Parathyroid adenoma (tissue), 2 donors: ENCODE results near the gene OBP2B.
"Not testable (repeated sequence)": the region's sequence is repeated elsewhere in the genome, so short reads cannot be mapped to it uniquely, and the experiment has no call there.

ENCODE experiments used
- H2AFZ ChIP-seq: fragments of 300-600 bp; sonication (generic); one replicate; pipeline ENCODE4 v1.7.0; 2017; ENCODE audit warnings: antibody characterized with exemption, mild to moderate bottlenecking
- H3K27ac ChIP-seq: fragments of 300-600 bp; sonication (generic); one replicate; pipeline ENCODE4 v1.7.0; 2017
- H3K27me3 ChIP-seq: fragments of 300-600 bp; sonication (generic); one replicate; pipeline ENCODE4 v1.7.0; 2017; ENCODE audit warnings: low read length; ENCODE audit not compliant: control insufficient read depth, insufficient read depth
- H3K36me3 ChIP-seq: fragments of 300-600 bp; sonication (generic); one replicate; pipeline ENCODE4 v1.7.0; 2017; ENCODE audit warnings: low read length; ENCODE audit not compliant: control insufficient read depth, insufficient read depth
- H3K4me1 ChIP-seq: fragments of 300-600 bp; sonication (generic); one replicate; pipeline ENCODE4 v1.7.0; 2017; ENCODE audit warnings: control low read depth
- H3K4me2 ChIP-seq: fragments of 300-600 bp; sonication (generic); one replicate; pipeline ENCODE4 v1.7.0; 2017; ENCODE audit warnings: low read length
- H3K4me3 ChIP-seq: fragments of 300-600 bp; sonication (generic); one replicate; pipeline ENCODE4 v1.7.0; 2017; ENCODE audit warnings: low read depth, low read length
- H3K79me2 ChIP-seq: fragments of 300-600 bp; sonication (generic); one replicate; pipeline ENCODE4 v1.7.0; 2017; ENCODE audit warnings: control low read depth
- H3K9ac ChIP-seq: fragments of 300-600 bp; sonication (generic); one replicate; pipeline ENCODE4 v1.7.0; 2017; ENCODE audit warnings: mild to moderate bottlenecking
- H3K9me3 ChIP-seq: fragments of 300-600 bp; sonication (generic); one replicate; pipeline ENCODE4 v1.7.0; 2017; ENCODE audit warnings: low read length; ENCODE audit not compliant: control insufficient read depth
- TF ChIP-seq, protein P1 (sequence below): fragments of 300-600 bp; sonication (generic); IDR thresholded peaks from one replicate; pipeline ENCODE4 v1.7.0; 2017; ENCODE audit warnings: antibody characterized with exemption, mild to moderate bottlenecking
- donor health status: primary hyperparathyroidism.

The OBP2B gene

DNA sequence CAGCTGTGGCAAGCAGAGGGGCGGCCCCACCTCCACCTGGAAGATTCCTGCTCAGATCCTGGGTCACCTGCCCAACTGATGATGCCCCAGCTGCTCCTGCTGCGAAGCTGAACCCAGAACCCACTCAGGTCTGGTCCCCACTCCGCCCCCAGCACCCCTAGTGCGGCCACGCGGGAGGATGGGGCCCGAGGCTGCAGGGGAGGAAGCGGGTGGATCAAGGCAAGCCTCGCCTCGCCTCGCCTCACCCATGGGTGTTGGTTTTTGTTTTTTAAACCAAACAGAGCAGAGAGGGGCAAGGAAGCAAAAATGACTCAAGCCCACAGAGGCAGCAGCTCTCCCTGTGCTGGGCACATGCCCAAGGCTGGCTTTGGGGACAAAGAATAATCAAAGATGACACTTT, 42.7 kb upstream of the OBP2B start:
- Histone ChIP-seq H3K4me1 (peaks cover 10% of the 10 kb centered on the region), H2AFZ (no peak overlapping the region), H3K27me3 (no peaks in the 10 kb centered on the region), H3K9ac (no peak overlapping the region), H3K4me2 (peak overlapping the region; percentile 64), H3K79me2 (no peaks in the 10 kb centered on the region), H3K9me3 (no peaks in the 10 kb centered on the region), H3K36me3 (no peaks in the 10 kb centered on the region), H3K4me3 (peak overlapping the region; percentile 41), H3K27ac (no peak overlapping the region)
- TF ChIP-seq, protein P1, sequence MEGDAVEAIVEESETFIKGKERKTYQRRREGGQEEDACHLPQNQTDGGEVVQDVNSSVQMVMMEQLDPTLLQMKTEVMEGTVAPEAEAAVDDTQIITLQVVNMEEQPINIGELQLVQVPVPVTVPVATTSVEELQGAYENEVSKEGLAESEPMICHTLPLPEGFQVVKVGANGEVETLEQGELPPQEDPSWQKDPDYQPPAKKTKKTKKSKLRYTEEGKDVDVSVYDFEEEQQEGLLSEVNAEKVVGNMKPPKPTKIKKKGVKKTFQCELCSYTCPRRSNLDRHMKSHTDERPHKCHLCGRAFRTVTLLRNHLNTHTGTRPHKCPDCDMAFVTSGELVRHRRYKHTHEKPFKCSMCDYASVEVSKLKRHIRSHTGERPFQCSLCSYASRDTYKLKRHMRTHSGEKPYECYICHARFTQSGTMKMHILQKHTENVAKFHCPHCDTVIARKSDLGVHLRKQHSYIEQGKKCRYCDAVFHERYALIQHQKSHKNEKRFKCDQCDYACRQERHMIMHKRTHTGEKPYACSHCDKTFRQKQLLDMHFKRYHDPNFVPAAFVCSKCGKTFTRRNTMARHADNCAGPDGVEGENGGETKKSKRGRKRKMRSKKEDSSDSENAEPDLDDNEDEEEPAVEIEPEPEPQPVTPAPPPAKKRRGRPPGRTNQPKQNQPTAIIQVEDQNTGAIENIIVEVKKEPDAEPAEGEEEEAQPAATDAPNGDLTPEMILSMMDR = no peak

DNA sequence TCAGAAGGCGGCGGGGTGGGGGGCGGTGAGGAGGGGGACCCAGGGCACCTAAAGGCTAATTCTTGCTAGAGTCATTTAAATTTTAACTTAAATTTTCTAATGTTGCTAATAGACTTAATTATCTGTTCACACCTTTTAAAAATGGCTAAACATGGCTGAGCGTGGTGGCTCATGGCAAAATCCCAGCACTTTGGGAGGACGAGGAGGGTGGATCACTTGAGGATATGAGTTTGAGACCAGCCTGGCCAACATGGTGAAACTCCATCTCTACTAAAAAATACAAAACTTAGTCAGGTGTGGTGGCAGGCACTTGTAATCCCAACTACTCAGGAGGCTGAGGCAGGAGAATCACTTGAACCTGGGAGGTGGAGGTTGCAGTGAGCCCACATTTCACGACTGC, 42.2 kb upstream of the OBP2B start:
- Histone ChIP-seq H3K27ac (peak overlapping the region; percentile 30), H3K4me3 (peak overlapping the region; percentile 28), H3K4me2 (peak overlapping the region; percentile 64), H3K4me1 (peaks cover 10% of the 10 kb centered on the region)
- not testable (repeated sequence) for H3K27me3 ChIP-seq, H3K9me3 ChIP-seq, H3K36me3 ChIP-seq, H3K9ac ChIP-seq, H3K79me2 ChIP-seq, H2AFZ ChIP-seq

DNA sequence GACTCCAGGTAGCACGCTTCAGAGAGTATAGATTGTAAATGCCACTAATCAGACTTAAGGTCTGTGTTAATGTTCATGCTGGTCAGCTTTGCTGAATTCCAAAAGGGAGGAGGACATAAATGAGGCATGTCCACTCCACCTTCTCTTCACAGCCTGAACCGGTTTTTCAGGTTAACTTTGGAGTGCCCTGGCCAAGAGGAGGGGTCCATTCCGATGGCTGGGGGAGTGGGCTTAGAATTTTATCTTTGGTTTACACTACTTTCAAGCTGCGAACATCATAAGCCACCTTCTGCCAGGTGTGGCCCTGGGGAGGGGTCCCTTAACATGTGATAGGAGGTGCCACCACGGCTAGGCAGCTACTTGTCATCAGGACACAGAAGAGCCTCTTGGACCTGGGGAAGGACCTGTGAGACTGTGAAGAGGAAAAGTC, 41.7 kb upstream of the OBP2B start:
- no peaks in the 10 kb centered on the region for H3K79me2 ChIP-seq
- peak overlapping the region; percentile 30 for H3K27ac ChIP-seq
- H2AFZ ChIP-seq = no peak overlapping the region
- peaks cover 10% of the 10 kb centered on the region for H3K4me1 ChIP-seq
- no peaks in the 10 kb centered on the region for H3K9me3 ChIP-seq
- H3K9ac ChIP-seq = no peak overlapping the region
- no peaks in the 10 kb centered on the region for H3K27me3 ChIP-seq
- peak overlapping the region; percentile 39 for H3K4me3 ChIP-seq
- H3K36me3 ChIP-seq = no peaks in the 10 kb centered on the region
- TF ChIP-seq, protein P1 = no peak
- H3K4me2 ChIP-seq = peak overlapping the region; percentile 52

DNA sequence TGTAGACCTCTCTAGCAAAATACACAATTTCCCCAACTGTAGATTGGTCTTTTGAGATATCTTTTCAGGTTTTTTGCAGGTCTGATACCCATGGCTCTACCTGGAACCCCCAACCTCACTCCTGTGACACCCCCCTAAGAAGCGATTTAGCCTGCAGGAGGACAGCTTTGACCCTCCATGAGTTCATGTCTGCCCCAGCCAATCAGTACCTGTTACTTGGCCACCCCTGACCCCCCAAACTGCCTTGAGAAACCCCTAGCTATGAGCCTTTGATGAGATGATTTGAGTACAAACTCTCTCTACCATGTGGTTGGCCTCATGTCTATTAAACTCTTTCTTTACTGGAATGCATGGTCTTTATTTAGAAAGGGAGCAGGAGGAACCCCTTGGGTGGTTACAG, 40.3 kb upstream of the OBP2B start:
- no peaks in the 10 kb centered on the region for H3K79me2 ChIP-seq
- peak overlapping the region; percentile 52 for H3K4me2 ChIP-seq
- no peak overlapping the region for H3K27ac ChIP-seq
- H2AFZ ChIP-seq = no peak overlapping the region
- H3K4me3 ChIP-seq = no peak overlapping the region
- TF ChIP-seq, protein P1 = no peak
- peaks cover 10% of the 10 kb centered on the region for H3K4me1 ChIP-seq
- H3K27me3 ChIP-seq = no peaks in the 10 kb centered on the region
- no peaks in the 10 kb centered on the region for H3K36me3 ChIP-seq
- H3K9ac ChIP-seq = no peak overlapping the region
- H3K9me3 ChIP-seq = no peaks in the 10 kb centered on the region

DNA sequence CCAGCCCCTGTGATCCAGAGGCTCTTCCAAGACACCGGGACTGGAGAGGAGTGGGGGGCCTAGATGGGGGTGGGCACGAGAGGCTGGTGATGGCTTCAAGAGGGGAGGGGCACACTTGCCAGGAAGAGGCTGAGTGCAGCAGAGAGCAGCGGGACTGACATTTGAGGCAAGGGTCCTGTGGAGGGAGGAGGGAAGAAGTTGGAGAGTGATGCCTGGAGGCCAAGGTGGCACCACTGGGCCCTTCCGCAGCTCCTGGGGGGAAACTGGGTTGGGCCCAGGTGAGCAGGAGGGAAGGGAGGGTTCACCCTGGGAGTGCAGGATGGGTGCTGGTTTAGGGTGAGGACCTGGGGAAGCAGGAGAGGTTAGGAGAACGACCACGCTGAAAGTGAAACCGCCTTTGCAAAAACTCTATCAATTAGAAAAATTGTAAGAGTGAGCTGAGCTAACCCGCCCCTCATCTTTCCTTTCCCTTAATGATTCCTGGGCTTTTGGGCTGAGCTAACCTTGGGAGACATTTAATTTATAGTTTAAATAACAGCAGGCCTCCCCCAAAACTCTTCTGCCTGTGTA, 39.8 kb upstream of the OBP2B start:
- Histone ChIP-seq H3K36me3 (no peaks in the 10 kb centered on the region), H3K27ac (no peak overlapping the region), H3K27me3 (no peaks in the 10 kb centered on the region), H3K4me3 (no peak overlapping the region), H2AFZ (no peak overlapping the region), H3K9ac (no peak overlapping the region), H3K9me3 (no peaks in the 10 kb centered on the region), H3K4me1 (peaks cover 10% of the 10 kb centered on the region), H3K79me2 (no peaks in the 10 kb centered on the region), H3K4me2 (no peak overlapping the region)
- TF ChIP-seq, protein P1 = no peak
